Neural cell (in vitro differentiated cells): ENCODE data around the gene TCEA3. TPM values are rescaled to one million over a fixed set of nuclear protein-coding genes. Genes with fewer than 3 reads are reported as not detected.

ENCODE experiments used
- H2AFZ ChIP-seq: fragments of 200-600, 300-800 bp; sonication (generic), shearing (Covaris generic); 2 replicates; pipeline ENCODE4 v1.6.0; 2014; ENCODE audit warnings: low read depth, mild to moderate bottlenecking, antibody characterized with exemption, low read length, moderate library complexity
- H3F3A ChIP-seq: fragments of 200-600 bp; shearing (Covaris generic); 2 replicates; pipeline ENCODE4 v1.6.1; 2016; ENCODE audit warnings: mild to moderate bottlenecking, moderate library complexity, mixed read lengths, antibody characterized with exemption, low read length; ENCODE audit not compliant: insufficient read depth, poor library complexity, severe bottlenecking
- H3K27ac ChIP-seq: fragments of 200-600, 300-800 bp; sonication (generic), shearing (Covaris generic); 2 replicates; pipeline ENCODE4 v1.5.1; 2014; ENCODE audit warnings: mild to moderate bottlenecking, low read length, moderate library complexity
- H3K27me3 ChIP-seq: fragments of 300-800, 200-600 bp; sonication (generic), shearing (Covaris generic); 2 replicates; pipeline ENCODE4 v1.6.0; 2014; ENCODE audit warnings: mild to moderate bottlenecking, low read depth, low read length, moderate library complexity; ENCODE audit not compliant: insufficient read depth
- H3K36me3 ChIP-seq: fragments of 300-800, 200-600 bp; sonication (generic), shearing (Covaris generic); 2 replicates; pipeline ENCODE4 v1.5.1; 2014; ENCODE audit warnings: mild to moderate bottlenecking, antibody characterized with exemption, low read length, moderate library complexity; ENCODE audit not compliant: insufficient read depth
- H3K4me2 ChIP-seq: fragments of 300-800, 200-600 bp; sonication (generic), shearing (Covaris generic); 2 replicates; pipeline ENCODE4 v1.6.0; 2014; ENCODE audit warnings: mild to moderate bottlenecking, low read length
- H3K4me3 ChIP-seq: fragments of 300-800, 200-600 bp; sonication (generic), shearing (Covaris generic); 2 replicates; pipeline ENCODE4 v1.5.1; 2014; ENCODE audit warnings: mild to moderate bottlenecking, low read length, moderate library complexity
- H3K79me2 ChIP-seq: fragments of 200-600 bp; shearing (Covaris generic); replicated peaks from 2 replicates; pipeline ENCODE4 v1.6.0; 2014; ENCODE audit warnings: mild to moderate bottlenecking, low read length, moderate library complexity; ENCODE audit not compliant: insufficient read depth
- H3K9ac ChIP-seq: fragments of 300-800, 200-600 bp; sonication (generic), shearing (Covaris generic); 2 replicates; pipeline ENCODE4 v1.6.1; 2016; ENCODE audit warnings: mild to moderate bottlenecking, low read length, mixed read lengths
- H3K9me2 ChIP-seq: fragments of 200-600 bp; shearing (Covaris generic); 2 replicates; pipeline ENCODE4 v1.6.1; 2016; ENCODE audit warnings: mild to moderate bottlenecking, low read length, mixed read lengths; ENCODE audit not compliant: insufficient read depth
- H3K9me3 ChIP-seq: fragments of 200-600, 300-800 bp; sonication (generic), shearing (Covaris generic); 2 replicates; pipeline ENCODE4 v1.6.1; 2016; ENCODE audit warnings: mild to moderate bottlenecking, mixed run types, low read length, moderate library complexity, mixed read lengths
- H4K20me1 ChIP-seq: fragments of 200-600 bp; shearing (Covaris generic); 2 replicates; pipeline ENCODE4 v1.6.1; 2016; ENCODE audit warnings: mild to moderate bottlenecking, mixed run types; ENCODE audit not compliant: insufficient read depth
- CTCF ChIP-seq: fragments of 450-650 bp; IDR thresholded peaks from 2 replicates; pipeline ENCODE4 v1.5.1; 2014; ENCODE audit warnings: antibody characterized with exemption, mild to moderate bottlenecking, moderate library complexity; ENCODE audit not compliant: poor library complexity, severe bottlenecking
- EP300 ChIP-seq: fragments of 450-650 bp; conservative IDR thresholded peaks from 2 replicates; pipeline ENCODE4 v1.6.1; 2014; ENCODE audit warnings: antibody characterized with exemption, mild to moderate bottlenecking, moderate library complexity; ENCODE audit not compliant: poor library complexity, severe bottlenecking
- EZH2 ChIP-seq: fragments of 200-600, 300-800 bp; shearing (Covaris generic), sonication (generic); IDR thresholded peaks from 2 replicates; pipeline ENCODE4 v1.6.1; 2014; ENCODE audit warnings: antibody characterized with exemption, low read length, borderline replicate concordance, mild to moderate bottlenecking; ENCODE audit not compliant: insufficient read depth, poor library complexity, severe bottlenecking
- MXI1 ChIP-seq: fragments of 450-650 bp; conservative IDR thresholded peaks from 2 replicates; pipeline ENCODE4 v1.6.1; 2014; ENCODE audit warnings: antibody characterized with exemption, mild to moderate bottlenecking; ENCODE audit not compliant: poor library complexity, severe bottlenecking
- POLR2AphosphoS5 ChIP-seq: IDR thresholded peaks from 2 replicates; pipeline ENCODE4 v1.6.1; 2012
- RAD21 ChIP-seq: fragments of 450-650 bp; conservative IDR thresholded peaks from 2 replicates; pipeline ENCODE4 v1.6.1; 2014; ENCODE audit warnings: antibody characterized with exemption, mild to moderate bottlenecking, moderate library complexity
- REST ChIP-seq: IDR thresholded peaks from 2 replicates; pipeline ENCODE4 v1.6.1; 2012; ENCODE audit warnings: borderline replicate concordance
- SMC3 ChIP-seq: fragments of 450-650 bp; conservative IDR thresholded peaks from 2 replicates; pipeline ENCODE4 v1.6.1; 2014; ENCODE audit warnings: antibody characterized with exemption, mild to moderate bottlenecking, moderate library complexity; ENCODE audit not compliant: poor library complexity
- TAF1 ChIP-seq: IDR thresholded peaks from 2 replicates; pipeline ENCODE4 v1.6.1; 2012; ENCODE audit warnings: low read depth
- polyA plus RNA-seq: library from polyadenylated mRNA; depleted of rRNA; stranded (reverse); fragments of >200 nt; gene quantifications from 2 replicates; pipeline ENCODE4 v1.2.3, GENCODE V29; 2014

TCEA3 gene
- polyA plus RNA-seq, 1 donor from 2014 or later = not detected

DNA sequence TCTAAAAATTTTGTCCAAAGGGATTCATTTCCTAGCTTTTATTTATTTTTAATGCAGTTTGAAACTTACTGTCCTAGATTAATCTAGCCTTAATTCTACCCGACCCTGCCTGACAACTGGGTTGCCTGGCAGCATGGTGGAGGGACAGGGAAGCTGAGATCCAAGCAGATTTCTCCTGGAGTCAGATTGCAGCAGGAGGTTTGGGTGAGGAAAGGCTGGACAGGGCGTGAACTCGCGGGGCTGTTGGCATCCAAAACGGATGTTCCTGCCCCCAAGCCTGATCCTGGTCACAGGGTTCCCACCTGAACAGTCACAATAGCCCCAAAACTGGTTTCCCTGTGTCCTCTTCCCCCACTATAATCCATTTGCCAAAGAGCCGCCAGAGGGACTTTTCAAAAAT is 23.2 kb downstream of the TCEA3 start:
- no peaks in the 10 kb centered on the region for H3F3A ChIP-seq
- no peak overlapping the region for H3K27ac ChIP-seq
- no peak overlapping the region for H3K4me2 ChIP-seq
- H2AFZ ChIP-seq = no peak overlapping the region
- H3K9ac ChIP-seq = no peak overlapping the region
- H3K27me3 ChIP-seq = no peaks in the 10 kb centered on the region
- no peaks in the 10 kb centered on the region for H3K79me2 ChIP-seq
- TF ChIP-seq CTCF (no peak), POLR2AphosphoS5 (no peak), SMC3 (no peak), REST (no peak), RAD21 (no peak), TAF1 (no peak), MXI1 (no peak), EZH2 (no peak), EP300 (no peak)
- H4K20me1 ChIP-seq = no peaks in the 10 kb centered on the region
- H3K9me2 ChIP-seq = no peaks in the 10 kb centered on the region
- no peak overlapping the region for H3K4me3 ChIP-seq
- no peaks in the 10 kb centered on the region for H3K9me3 ChIP-seq
- H3K36me3 ChIP-seq = no peaks in the 10 kb centered on the region

DNA sequence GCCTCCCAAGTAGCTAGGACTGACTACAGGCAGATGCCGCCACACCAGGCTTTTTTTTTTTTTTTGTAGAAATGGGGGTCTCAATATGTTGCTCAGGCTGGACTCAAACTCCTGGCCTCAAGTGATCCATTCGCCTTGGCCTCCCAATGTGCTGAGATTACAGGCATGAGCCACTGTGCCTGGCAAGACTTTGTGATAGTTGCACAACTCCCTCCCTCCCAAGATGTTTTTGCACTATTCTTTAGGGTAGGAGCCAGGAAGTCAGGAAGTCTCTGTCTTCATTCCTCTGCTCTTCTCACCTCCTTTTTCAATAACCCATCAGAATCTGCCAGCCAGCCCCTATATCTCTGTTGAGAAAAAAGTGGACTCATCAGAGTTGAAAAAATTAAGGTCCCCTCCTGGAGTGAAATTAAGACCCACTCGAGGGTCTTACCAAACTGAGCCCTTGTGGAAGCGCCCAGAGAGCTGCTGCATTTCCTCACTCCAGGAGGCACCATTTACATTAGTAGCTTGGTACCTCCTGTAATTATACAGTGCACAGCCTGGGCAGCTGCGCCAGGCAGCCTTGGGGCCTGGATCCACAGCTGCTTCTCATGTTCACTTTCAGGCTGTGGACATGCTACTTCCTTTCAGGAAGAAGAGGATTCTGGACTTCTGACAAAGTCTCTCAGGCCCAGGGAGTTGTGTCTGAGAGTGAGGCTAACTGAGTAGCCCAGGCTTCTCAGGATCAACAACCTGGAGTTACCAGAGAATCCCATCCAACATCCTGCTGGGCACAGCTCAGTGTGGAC is 24.0 kb downstream of the TCEA3 start:
- Histone ChIP-seq H3K9me2 (no peaks in the 10 kb centered on the region), H3K4me2 (no peak overlapping the region), H3K79me2 (no peaks in the 10 kb centered on the region), H3F3A (no peaks in the 10 kb centered on the region), H4K20me1 (no peaks in the 10 kb centered on the region), H3K4me3 (no peak overlapping the region), H3K36me3 (no peaks in the 10 kb centered on the region), H2AFZ (no peak overlapping the region), H3K9ac (no peak overlapping the region), H3K27me3 (no peaks in the 10 kb centered on the region), H3K9me3 (no peaks in the 10 kb centered on the region), H3K27ac (no peak overlapping the region)
- TF ChIP-seq POLR2AphosphoS5 (no peak), SMC3 (no peak)
